Erythroblast (primary cell): ENCODE results near the gene CNTRL.

Experiments
- GATA1 ChIP-seq: IDR thresholded peaks from 2 replicates; pipeline ENCODE4 v1.6.1; 2011; ENCODE audit warnings: low read depth, mild to moderate bottlenecking, control low read depth, low read length, moderate library complexity
- POLR2A ChIP-seq: IDR thresholded peaks from 2 replicates; pipeline ENCODE4 v1.6.1; 2011; ENCODE audit warnings: mild to moderate bottlenecking, low read length

- TF ChIP-seq POLR2A = no peak
- no peak for TF ChIP-seq GATA1
Measured at GRCh38 chr9:121038362-121038761, 36.4 kb upstream of the CNTRL start.
